ENCODE results near the gene NUBP2.

Gene NUBP2

GRCh38 chr16:1767116-1767994 lies 15.4 kb upstream of the NUBP2 start:
- Histone ChIP-seq H3K18ac (ENCODE audit: low read length) (no peak overlapping the region), H4K8ac (ENCODE audit: low read depth, low read length) (no peak overlapping the region), H3K27me3 (ENCODE audit: insufficient read depth, low read length) (no peaks in the 10 kb centered on the region), H2BK120ac (ENCODE audit: insufficient read depth, low read length, poor library complexity) (no peak overlapping the region), H3K4me3 (ENCODE audit: low read depth, low read length) (no peak overlapping the region), H3K79me2 (ENCODE audit: control insufficient read depth, insufficient read depth, low read length, poor library complexity) (peaks cover 4% of the 10 kb centered on the region), H4K12ac (ENCODE audit: low read depth, low read length) (no peak overlapping the region), H3K9me3 (ENCODE audit: insufficient read depth, low read depth, low read length) (peaks cover 2% of the 10 kb centered on the region), H2BK5ac (ENCODE audit: low read depth, low read length, poor library complexity) (no peak overlapping the region), H2AFZ (ENCODE audit: insufficient read depth, low read length, poor library complexity) (no peak overlapping the region), H3K27ac (ENCODE audit: low read depth, low read length) (no peak overlapping the region), H4K91ac (ENCODE audit: low read depth, low read length) (no peak overlapping the region), H3K23ac (ENCODE audit: low read length) (no peak overlapping the region), H2BK12ac (ENCODE audit: low read length) (no peak overlapping the region), H3K14ac (ENCODE audit: low read length) (no peak overlapping the region), H3K4ac (ENCODE audit: low read depth, low read length) (no peak overlapping the region), H3K79me1 (ENCODE audit: low read length) (peaks cover 11% of the 10 kb centered on the region), H3K4me2 (ENCODE audit: low read length) (no peak overlapping the region), H3K9ac (ENCODE audit: low read length) (no peak overlapping the region), H3K36me3 (ENCODE audit: control insufficient read depth in 1 of 2, insufficient read depth in 2 of 2, low read length in 2 of 2) (peaks cover 65 to 71% of the 10 kb centered on the region in 2 experiments), H3K4me1 (ENCODE audit: control insufficient read depth in 1 of 2, insufficient read depth in 2 of 2, low read length in 2 of 2) (peaks cover 4 to 11% of the 10 kb centered on the region in 2 experiments), H2AK5ac (ENCODE audit: low read length) (no peak overlapping the region)
- no CpG with 5 or more reads among the region's 42 CpGs for WGBS (ENCODE audit: extremely low coverage, insufficient coverage, insufficient read length)
- DNase-seq, result no peak

- H3K27ac ChIP-seq (ENCODE audit: low read depth, low read length), result no peak overlapping the region
- no peak overlapping the region for H2BK5ac ChIP-seq (ENCODE audit: low read depth, low read length, poor library complexity)
- H2AK5ac ChIP-seq (ENCODE audit: low read length), result no peak overlapping the region
- H3K79me2 ChIP-seq (ENCODE audit: control insufficient read depth, insufficient read depth, low read length, poor library complexity), result peaks cover 11% of the 10 kb centered on the region
- no peak overlapping the region for H4K8ac ChIP-seq (ENCODE audit: low read depth, low read length)
- DNase-seq, result no peak
- no peak overlapping the region for H2AFZ ChIP-seq (ENCODE audit: insufficient read depth, low read length, poor library complexity)
- H3K14ac ChIP-seq (ENCODE audit: low read length), result no peak overlapping the region
- H3K9ac ChIP-seq (ENCODE audit: low read length), result no peak overlapping the region
- H4K12ac ChIP-seq (ENCODE audit: low read depth, low read length), result no peak overlapping the region
- H3K79me1 ChIP-seq (ENCODE audit: low read length), result peaks cover 18% of the 10 kb centered on the region
- H3K23ac ChIP-seq (ENCODE audit: low read length), result no peak overlapping the region
- no peak overlapping the region for H2BK120ac ChIP-seq (ENCODE audit: insufficient read depth, low read length, poor library complexity)
- peaks cover 4 to 11% of the 10 kb centered on the region in 2 experiments for H3K4me1 ChIP-seq (ENCODE audit: control insufficient read depth in 1 of 2, insufficient read depth in 2 of 2, low read length in 2 of 2)
- no peak overlapping the region for H3K4me3 ChIP-seq (ENCODE audit: low read depth, low read length)
- no peak overlapping the region for H3K4me2 ChIP-seq (ENCODE audit: low read length)
- H3K27me3 ChIP-seq (ENCODE audit: insufficient read depth, low read length), result no peaks in the 10 kb centered on the region
- no peak overlapping the region for H2BK12ac ChIP-seq (ENCODE audit: low read length)
- no peak overlapping the region for H3K18ac ChIP-seq (ENCODE audit: low read length)
- peaks cover 56 to 63% of the 10 kb centered on the region in 2 experiments for H3K36me3 ChIP-seq (ENCODE audit: control insufficient read depth in 1 of 2, insufficient read depth in 2 of 2, low read length in 2 of 2)
- no peak overlapping the region for H3K4ac ChIP-seq (ENCODE audit: low read depth, low read length)
- H4K91ac ChIP-seq (ENCODE audit: low read depth, low read length), result no peak overlapping the region
- H3K9me3 ChIP-seq (ENCODE audit: insufficient read depth, low read depth, low read length), result peaks cover 2% of the 10 kb centered on the region
- WGBS (ENCODE audit: extremely low coverage, insufficient coverage, insufficient read length), result no CpG with 5 or more reads among the region's 41 CpGs
These were observed 14.5 kb upstream of the NUBP2 start for GRCh38 chr16:1768061-1768766.

GRCh38 chr16:1768767-1769401 lies 13.9 kb upstream of the NUBP2 start:
- peaks cover 54 to 59% of the 10 kb centered on the region in 2 experiments for H3K36me3 ChIP-seq (ENCODE audit: control insufficient read depth in 1 of 2, insufficient read depth in 2 of 2, low read length in 2 of 2)
- no peak overlapping the region for H3K18ac ChIP-seq (ENCODE audit: low read length)
- no peaks in the 10 kb centered on the region for H3K27me3 ChIP-seq (ENCODE audit: insufficient read depth, low read length)
- H3K79me1 ChIP-seq (ENCODE audit: low read length), result peaks cover 22% of the 10 kb centered on the region
- H3K27ac ChIP-seq (ENCODE audit: low read depth, low read length), result no peak overlapping the region
- H2AFZ ChIP-seq (ENCODE audit: insufficient read depth, low read length, poor library complexity), result no peak overlapping the region
- H3K9ac ChIP-seq (ENCODE audit: low read length), result no peak overlapping the region
- H3K4me2 ChIP-seq (ENCODE audit: low read length), result no peak overlapping the region
- no peak overlapping the region for H3K4ac ChIP-seq (ENCODE audit: low read depth, low read length)
- no peak for DNase-seq
- peaks cover 2% of the 10 kb centered on the region for H3K9me3 ChIP-seq (ENCODE audit: insufficient read depth, low read depth, low read length)
- H4K91ac ChIP-seq (ENCODE audit: low read depth, low read length), result no peak overlapping the region
- no peak overlapping the region for H2BK5ac ChIP-seq (ENCODE audit: low read depth, low read length, poor library complexity)
- no peak overlapping the region for H4K8ac ChIP-seq (ENCODE audit: low read depth, low read length)
- H3K23ac ChIP-seq (ENCODE audit: low read length), result no peak overlapping the region
- no peak overlapping the region for H3K4me3 ChIP-seq (ENCODE audit: low read depth, low read length)
- peaks cover 15% of the 10 kb centered on the region for H3K79me2 ChIP-seq (ENCODE audit: control insufficient read depth, insufficient read depth, low read length, poor library complexity)
- H3K14ac ChIP-seq (ENCODE audit: low read length), result no peak overlapping the region
- no peak overlapping the region for H4K12ac ChIP-seq (ENCODE audit: low read depth, low read length)
- no peak overlapping the region for H2BK120ac ChIP-seq (ENCODE audit: insufficient read depth, low read length, poor library complexity)
- H2AK5ac ChIP-seq (ENCODE audit: low read length), result no peak overlapping the region
- no peak overlapping the region for H2BK12ac ChIP-seq (ENCODE audit: low read length)
- WGBS (ENCODE audit: extremely low coverage, insufficient coverage, insufficient read length), result no CpG with 5 or more reads among the region's 26 CpGs
- H3K4me1 ChIP-seq (ENCODE audit: control insufficient read depth in 1 of 2, insufficient read depth in 2 of 2, low read length in 2 of 2), result peaks cover 5 to 14% of the 10 kb centered on the region in 2 experiments

GRCh38 chr16:1769402-1770300 lies 13.1 kb upstream of the NUBP2 start:
- Histone ChIP-seq H3K4me2 (ENCODE audit: low read length) (no peak overlapping the region), H4K12ac (ENCODE audit: low read depth, low read length) (no peak overlapping the region), H3K23ac (ENCODE audit: low read length) (no peak overlapping the region), H3K18ac (ENCODE audit: low read length) (no peak overlapping the region), H3K79me2 (ENCODE audit: control insufficient read depth, insufficient read depth, low read length, poor library complexity) (peaks cover 15% of the 10 kb centered on the region), H3K36me3 (ENCODE audit: control insufficient read depth in 1 of 2, insufficient read depth in 2 of 2, low read length in 2 of 2) (peaks cover 49 to 54% of the 10 kb centered on the region in 2 experiments), H4K8ac (ENCODE audit: low read depth, low read length) (no peak overlapping the region), H3K4me1 (ENCODE audit: control insufficient read depth in 1 of 2, insufficient read depth in 2 of 2, low read length in 2 of 2) (peaks cover 10 to 18% of the 10 kb centered on the region in 2 experiments), H3K9me3 (ENCODE audit: insufficient read depth, low read depth, low read length) (peaks cover 2% of the 10 kb centered on the region), H3K27ac (ENCODE audit: low read depth, low read length) (no peak overlapping the region), H4K91ac (ENCODE audit: low read depth, low read length) (no peak overlapping the region), H3K9ac (ENCODE audit: low read length) (no peak overlapping the region), H2AFZ (ENCODE audit: insufficient read depth, low read length, poor library complexity) (no peak overlapping the region), H3K14ac (ENCODE audit: low read length) (no peak overlapping the region), H2BK5ac (ENCODE audit: low read depth, low read length, poor library complexity) (no peak overlapping the region), H2BK120ac (ENCODE audit: insufficient read depth, low read length, poor library complexity) (no peak overlapping the region), H3K79me1 (ENCODE audit: low read length) (peaks cover 22% of the 10 kb centered on the region), H2BK12ac (ENCODE audit: low read length) (no peak overlapping the region), H2AK5ac (ENCODE audit: low read length) (no peak overlapping the region), H3K4me3 (ENCODE audit: low read depth, low read length) (no peak overlapping the region), H3K27me3 (ENCODE audit: insufficient read depth, low read length) (no peaks in the 10 kb centered on the region), H3K4ac (ENCODE audit: low read depth, low read length) (no peak overlapping the region)
- no peak for DNase-seq
- no CpG with 5 or more reads among the region's 27 CpGs for WGBS (ENCODE audit: extremely low coverage, insufficient coverage, insufficient read length)

All from trophoblast cell (in vitro differentiated cells and primary cell).